HepG2 (cell line): ENCODE data around the gene STK17A. TPM values are rescaled to one million over a fixed set of nuclear protein-coding genes. Genes with fewer than 3 reads are reported as not detected.
A peak's percentile ranks its signal among the peaks of the same experiment; 100 is the strongest.

ENCODE experiments used
- GATAD2A ChIP-seq: IDR thresholded peaks from 2 replicates; pipeline ENCODE4 v1.6.1; 2016
- GZF1 ChIP-seq: sonication (generic); formaldehyde crosslinking; IDR thresholded peaks from 2 replicates; pipeline ENCODE4 v1.5.1; 2020; ENCODE audit warnings: mild to moderate bottlenecking, missing genetic modification reagents
- KMT2B ChIP-seq: IDR thresholded peaks from 2 replicates; pipeline ENCODE4 v1.6.1; 2016; ENCODE audit warnings: missing genetic modification reagents, missing compliant biosample characterization
- NCOA2 ChIP-seq: sonication (generic); formaldehyde crosslinking; IDR thresholded peaks from 2 replicates; pipeline ENCODE4 v1.8.0; 2022; ENCODE audit warnings: inconsistent platforms
- RFX5 ChIP-seq: IDR thresholded peaks from 2 replicates; pipeline ENCODE4 v1.6.1; 2011; ENCODE audit warnings: low read depth, low read length, improper control_type of control experiment
- SRSF9 ChIP-seq: fragments of 200-400 bp; formaldehyde crosslinking; IDR thresholded peaks from 2 replicates; pipeline ENCODE4 v1.6.1; 2018; ENCODE audit warnings: borderline replicate concordance, mild to moderate bottlenecking, low read depth, low read length; ENCODE audit not compliant: insufficient read depth, poor library complexity, severe bottlenecking
- TARDBP ChIP-seq: sonication (generic); formaldehyde crosslinking; IDR thresholded peaks from 2 replicates; pipeline ENCODE4 v1.8.0; 2022; ENCODE audit warnings: mild to moderate bottlenecking, missing genetic modification reagents
- TOE1 ChIP-seq: sonication (generic); formaldehyde crosslinking; IDR thresholded peaks from 2 replicates; pipeline ENCODE4 v1.4.0; 2020; ENCODE audit warnings: mild to moderate bottlenecking, missing genetic modification reagents
- TSC22D2 ChIP-seq: sonication (generic); formaldehyde crosslinking; IDR thresholded peaks from 2 replicates; pipeline ENCODE4 v1.5.1; 2020; ENCODE audit warnings: missing genetic modification reagents, mild to moderate bottlenecking, borderline replicate concordance
- ZMYM4 ChIP-seq: sonication (generic); formaldehyde crosslinking; IDR thresholded peaks from 2 replicates; pipeline ENCODE4 v1.8.1; 2023; ENCODE audit warnings: mild to moderate bottlenecking, missing genetic modification reagents
- ZNF777 ChIP-seq: sonication (generic); formaldehyde crosslinking; IDR thresholded peaks from 2 replicates; pipeline ENCODE4 v1.4.0; 2020; ENCODE audit warnings: missing genetic modification reagents
- ZNF83 ChIP-seq: sonication (generic); formaldehyde crosslinking; IDR thresholded peaks from 2 replicates; pipeline ENCODE4 v1.4.0; 2020; ENCODE audit warnings: missing genetic modification reagents, mild to moderate bottlenecking, borderline replicate concordance
- polyA plus RNA-seq, 8 experiments: library from polyadenylated mRNA; depleted of rRNA in 3 of 8; stranded (reverse) in 7 of 8; unstranded in 1 of 8; fragments of >200 nt; fragmentation: Illumina TruSeq in 4 of 8; extraction: Trizol in 4 of 8; gene quantifications; 2 replicates each; pipeline versions ENCODE4 v1.2.1 to v1.2.3, GENCODE V29; 2011 to 2016; ENCODE audit warnings: low read depth in 4 of 8, missing spikeins in 1 of 8, mixed read lengths in 1 of 8; ENCODE audit not compliant: insufficient read depth in 1 of 8
- total RNA-seq, 5 experiments: library from RNA; depleted of rRNA; stranded (reverse); fragments of >200 nt; fragmentation: Illumina TruSeq; extraction: Trizol; gene quantifications; 2 replicates each; pipeline ENCODE4 v1.2.3, GENCODE V29; 2016; ENCODE audit warnings: low read depth in 1 of 5
- TF ChIP-seq, protein P1 (sequence below): sonication (generic); formaldehyde crosslinking; conservative IDR thresholded peaks from 2 replicates; pipeline ENCODE4 v1.4.0; 2020; ENCODE audit warnings: missing genetic modification reagents
- TF ChIP-seq, protein P2 (sequence below): sonication (generic); formaldehyde crosslinking; IDR thresholded peaks from 2 replicates; pipeline ENCODE4 v1.9.0; 2021; ENCODE audit warnings: missing genetic modification reagents, borderline replicate concordance
- TF ChIP-seq, protein P3 (sequence below): sonication (generic); formaldehyde crosslinking; IDR thresholded peaks from 2 replicates; pipeline ENCODE4 v1.5.0; 2020; ENCODE audit warnings: mild to moderate bottlenecking, missing genetic modification reagents, borderline replicate concordance
- TF ChIP-seq, protein P4 (sequence below): sonication (generic); formaldehyde crosslinking; IDR thresholded peaks from 2 replicates; pipeline ENCODE4 v1.4.0; 2020; ENCODE audit warnings: mild to moderate bottlenecking, missing genetic modification reagents
- TF ChIP-seq, protein P5 (sequence below): sonication (generic); formaldehyde crosslinking; IDR thresholded peaks from 2 replicates; pipeline ENCODE4 v1.9.0; 2022; ENCODE audit warnings: low read depth, missing genetic modification reagents
- TF ChIP-seq, protein P6 (sequence below): sonication (generic); formaldehyde crosslinking; IDR thresholded peaks from 2 replicates; pipeline ENCODE4 v1.5.1; 2020; ENCODE audit warnings: missing genetic modification reagents, mild to moderate bottlenecking, borderline replicate concordance

STK17A gene
- total and polyA plus RNA-seq, 2 of the 13 experiments (the other 11 are each of a cell fraction or from before 2014, with no cell fraction given), result 18.6 to 24.3 TPM

DNA sequence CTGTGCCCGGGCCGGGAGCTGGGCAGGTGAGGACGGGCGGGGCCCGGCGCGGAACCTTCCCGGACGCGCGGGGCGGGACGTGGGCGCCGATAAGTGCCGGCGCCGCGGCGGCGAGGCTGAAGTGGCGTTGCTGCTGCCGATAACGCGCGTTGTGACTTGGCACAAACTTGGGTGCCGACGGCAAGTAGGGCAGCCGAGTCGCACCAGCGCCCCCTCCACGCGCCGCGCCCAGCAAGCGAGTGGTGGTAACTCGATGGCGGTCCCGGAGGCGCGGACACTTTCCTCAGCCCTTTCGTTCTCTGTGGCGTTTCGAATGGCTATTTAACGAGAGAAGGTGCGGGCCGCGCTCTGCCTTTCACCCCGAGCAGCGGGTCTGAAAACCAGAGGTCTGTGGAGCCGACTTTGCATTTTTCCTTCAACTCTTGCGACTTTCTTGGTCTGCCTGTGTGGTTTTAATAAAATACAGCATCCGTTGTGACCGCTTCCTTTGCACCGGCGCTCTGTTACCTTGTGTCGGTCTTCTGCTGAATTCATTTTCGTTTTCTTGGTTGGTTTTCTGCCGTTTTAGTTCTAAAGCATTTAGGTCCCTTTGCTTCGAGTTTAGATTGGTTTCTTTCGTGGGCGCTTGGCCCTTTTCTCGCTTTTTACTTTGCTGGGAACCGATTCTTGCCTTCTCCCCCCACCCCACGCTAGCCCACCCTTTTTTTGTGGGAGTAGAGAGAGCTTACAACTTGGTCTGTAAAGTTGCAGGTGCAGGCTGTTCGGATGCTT, 701 bp downstream of the STK17A start (continued):
- peak; percentile 86 for TF ChIP-seq ZNF777 (CRISPR knock-in tag)
- TF ChIP-seq, protein P1, sequence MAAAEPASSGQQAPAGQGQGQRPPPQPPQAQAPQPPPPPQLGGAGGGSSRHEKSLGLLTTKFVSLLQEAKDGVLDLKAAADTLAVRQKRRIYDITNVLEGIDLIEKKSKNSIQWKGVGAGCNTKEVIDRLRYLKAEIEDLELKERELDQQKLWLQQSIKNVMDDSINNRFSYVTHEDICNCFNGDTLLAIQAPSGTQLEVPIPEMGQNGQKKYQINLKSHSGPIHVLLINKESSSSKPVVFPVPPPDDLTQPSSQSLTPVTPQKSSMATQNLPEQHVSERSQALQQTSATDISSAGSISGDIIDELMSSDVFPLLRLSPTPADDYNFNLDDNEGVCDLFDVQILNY, result no peak
- peak; percentile 44; the same call in 1 of the 2 replicates for TF ChIP-seq KMT2B
- TF ChIP-seq ZNF83 (CRISPR knock-in tag), result no peak
- TF ChIP-seq SRSF9, result no peak
- no peak for TF ChIP-seq TSC22D2 (CRISPR knock-in tag)
- no peak for TF ChIP-seq ZMYM4 (CRISPR knock-in tag)
- TF ChIP-seq, protein P2, sequence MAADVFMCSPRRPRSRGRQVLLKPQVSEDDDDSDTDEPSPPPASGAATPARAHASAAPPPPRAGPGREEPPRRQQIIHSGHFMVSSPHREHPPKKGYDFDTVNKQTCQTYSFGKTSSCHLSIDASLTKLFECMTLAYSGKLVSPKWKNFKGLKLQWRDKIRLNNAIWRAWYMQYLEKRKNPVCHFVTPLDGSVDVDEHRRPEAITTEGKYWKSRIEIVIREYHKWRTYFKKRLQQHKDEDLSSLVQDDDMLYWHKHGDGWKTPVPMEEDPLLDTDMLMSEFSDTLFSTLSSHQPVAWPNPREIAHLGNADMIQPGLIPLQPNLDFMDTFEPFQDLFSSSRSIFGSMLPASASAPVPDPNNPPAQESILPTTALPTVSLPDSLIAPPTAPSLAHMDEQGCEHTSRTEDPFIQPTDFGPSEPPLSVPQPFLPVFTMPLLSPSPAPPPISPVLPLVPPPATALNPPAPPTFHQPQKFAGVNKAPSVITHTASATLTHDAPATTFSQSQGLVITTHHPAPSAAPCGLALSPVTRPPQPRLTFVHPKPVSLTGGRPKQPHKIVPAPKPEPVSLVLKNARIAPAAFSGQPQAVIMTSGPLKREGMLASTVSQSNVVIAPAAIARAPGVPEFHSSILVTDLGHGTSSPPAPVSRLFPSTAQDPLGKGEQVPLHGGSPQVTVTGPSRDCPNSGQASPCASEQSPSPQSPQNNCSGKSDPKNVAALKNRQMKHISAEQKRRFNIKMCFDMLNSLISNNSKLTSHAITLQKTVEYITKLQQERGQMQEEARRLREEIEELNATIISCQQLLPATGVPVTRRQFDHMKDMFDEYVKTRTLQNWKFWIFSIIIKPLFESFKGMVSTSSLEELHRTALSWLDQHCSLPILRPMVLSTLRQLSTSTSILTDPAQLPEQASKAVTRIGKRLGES (CRISPR knock-in tag), result 0 out of 2 replicates have a peak, but pooled peaks have one; percentile 21
- TF ChIP-seq, protein P3, sequence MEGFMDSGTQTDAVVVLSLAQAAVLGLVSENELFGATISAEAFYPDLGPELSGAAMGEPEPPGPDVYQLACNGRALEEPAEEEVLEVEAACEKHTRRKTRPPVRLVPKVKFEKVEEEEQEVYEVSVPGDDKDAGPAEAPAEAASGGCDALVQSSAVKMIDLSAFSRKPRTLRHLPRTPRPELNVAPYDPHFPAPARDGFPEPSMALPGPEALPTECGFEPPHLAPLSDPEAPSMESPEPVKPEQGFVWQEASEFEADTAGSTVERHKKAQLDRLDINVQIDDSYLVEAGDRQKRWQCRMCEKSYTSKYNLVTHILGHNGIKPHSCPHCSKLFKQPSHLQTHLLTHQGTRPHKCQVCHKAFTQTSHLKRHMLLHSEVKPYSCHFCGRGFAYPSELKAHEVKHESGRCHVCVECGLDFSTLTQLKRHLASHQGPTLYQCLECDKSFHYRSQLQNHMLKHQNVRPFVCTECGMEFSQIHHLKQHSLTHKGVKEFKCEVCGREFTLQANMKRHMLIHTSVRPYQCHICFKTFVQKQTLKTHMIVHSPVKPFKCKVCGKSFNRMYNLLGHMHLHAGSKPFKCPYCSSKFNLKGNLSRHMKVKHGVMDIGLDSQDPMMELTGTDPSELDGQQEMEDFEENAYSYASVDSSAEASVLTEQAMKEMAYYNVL (CRISPR knock-in tag), result 0 out of 2 replicates have a peak, but pooled peaks have one; percentile 44
- no peak for TF ChIP-seq TARDBP
- TF ChIP-seq, protein P4, sequence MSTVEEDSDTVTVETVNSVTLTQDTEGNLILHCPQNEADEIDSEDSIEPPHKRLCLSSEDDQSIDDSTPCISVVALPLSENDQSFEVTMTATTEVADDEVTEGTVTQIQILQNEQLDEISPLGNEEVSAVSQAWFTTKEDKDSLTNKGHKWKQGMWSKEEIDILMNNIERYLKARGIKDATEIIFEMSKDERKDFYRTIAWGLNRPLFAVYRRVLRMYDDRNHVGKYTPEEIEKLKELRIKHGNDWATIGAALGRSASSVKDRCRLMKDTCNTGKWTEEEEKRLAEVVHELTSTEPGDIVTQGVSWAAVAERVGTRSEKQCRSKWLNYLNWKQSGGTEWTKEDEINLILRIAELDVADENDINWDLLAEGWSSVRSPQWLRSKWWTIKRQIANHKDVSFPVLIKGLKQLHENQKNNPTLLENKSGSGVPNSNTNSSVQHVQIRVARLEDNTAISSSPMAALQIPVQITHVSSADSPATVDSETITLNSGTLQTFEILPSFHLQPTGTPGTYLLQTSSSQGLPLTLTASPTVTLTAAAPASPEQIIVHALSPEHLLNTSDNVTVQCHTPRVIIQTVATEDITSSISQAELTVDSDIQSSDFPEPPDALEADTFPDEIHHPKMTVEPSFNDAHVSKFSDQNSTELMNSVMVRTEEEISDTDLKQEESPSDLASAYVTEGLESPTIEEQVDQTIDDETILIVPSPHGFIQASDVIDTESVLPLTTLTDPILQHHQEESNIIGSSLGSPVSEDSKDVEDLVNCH (CRISPR knock-in tag), result no peak
- 0 out of 2 replicates have a peak, but pooled peaks have one; percentile 43 for TF ChIP-seq GZF1 (CRISPR knock-in tag)
- TF ChIP-seq RFX5, result no peak
- TF ChIP-seq, protein P5, sequence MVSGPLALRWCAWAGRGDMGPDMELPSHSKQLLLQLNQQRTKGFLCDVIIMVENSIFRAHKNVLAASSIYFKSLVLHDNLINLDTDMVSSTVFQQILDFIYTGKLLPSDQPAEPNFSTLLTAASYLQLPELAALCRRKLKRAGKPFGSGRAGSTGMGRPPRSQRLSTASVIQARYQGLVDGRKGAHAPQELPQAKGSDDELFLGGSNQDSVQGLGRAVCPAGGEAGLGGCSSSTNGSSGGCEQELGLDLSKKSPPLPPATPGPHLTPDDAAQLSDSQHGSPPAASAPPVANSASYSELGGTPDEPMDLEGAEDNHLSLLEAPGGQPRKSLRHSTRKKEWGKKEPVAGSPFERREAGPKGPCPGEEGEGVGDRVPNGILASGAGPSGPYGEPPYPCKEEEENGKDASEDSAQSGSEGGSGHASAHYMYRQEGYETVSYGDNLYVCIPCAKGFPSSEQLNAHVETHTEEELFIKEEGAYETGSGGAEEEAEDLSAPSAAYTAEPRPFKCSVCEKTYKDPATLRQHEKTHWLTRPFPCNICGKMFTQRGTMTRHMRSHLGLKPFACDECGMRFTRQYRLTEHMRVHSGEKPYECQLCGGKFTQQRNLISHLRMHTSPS (CRISPR knock-in tag), result no peak
- no peak for TF ChIP-seq TOE1
- no peak for TF ChIP-seq GATAD2A
- TF ChIP-seq, protein P6, sequence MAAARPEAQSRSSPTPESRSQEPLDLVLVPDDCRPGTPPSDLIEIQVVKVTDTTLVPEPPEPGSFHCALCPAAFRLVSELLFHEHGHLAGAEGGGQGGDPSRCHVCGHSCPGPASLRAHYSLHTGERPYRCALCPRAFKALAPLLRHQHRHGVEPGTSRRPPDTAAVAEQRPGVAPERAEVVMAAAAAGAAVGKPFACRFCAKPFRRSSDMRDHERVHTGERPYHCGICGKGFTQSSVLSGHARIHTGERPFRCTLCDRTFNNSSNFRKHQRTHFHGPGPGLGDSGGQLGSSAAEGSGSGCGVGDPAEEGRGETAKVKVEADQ, result no peak
- TF ChIP-seq NCOA2 (CRISPR knock-in tag), result no peak
